ENCODE data around the gene ISG15. TPM values are rescaled to one million over a fixed set of nuclear protein-coding genes. Genes with fewer than 3 reads are reported as not detected.
"Not testable (repeated sequence)": the region's sequence is repeated elsewhere in the genome, so short reads cannot be mapped to it uniquely, and the experiment has no call there.

Gene ISG15
- polyA plus RNA-seq, 1 of the 3 experiments (the other 2 are of a cell fraction), result 28.6 TPM

DNA sequence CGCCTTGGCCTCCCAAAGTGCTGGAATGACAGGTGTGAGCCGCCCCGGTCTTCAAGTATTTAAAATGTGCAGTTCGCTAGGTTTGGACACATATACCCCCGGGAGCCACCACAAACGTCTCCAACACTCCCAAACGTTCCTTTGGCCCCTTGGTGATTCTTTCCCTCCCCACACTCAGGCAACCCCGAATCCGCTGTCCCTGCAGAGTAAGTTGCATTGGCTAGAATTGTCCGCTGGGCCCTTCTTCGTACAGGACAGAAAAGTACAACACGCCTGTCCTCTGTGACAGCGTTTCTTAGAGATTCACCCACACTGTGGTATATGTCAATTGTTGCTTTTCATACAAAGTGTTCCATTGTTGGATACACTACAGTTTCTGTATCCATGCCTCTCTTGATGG is 28.2 kb upstream of the ISG15 start:
- H3K9me2 ChIP-seq, result no peaks in the 10 kb centered on the region
- H3K36me3 ChIP-seq (replicated peaks in 1 of 2; ENCODE audit: control insufficient read depth in 1 of 2, insufficient read depth in 2 of 2, low read length in 1 of 2), result no peaks in the 10 kb centered on the region
- H3K27ac ChIP-seq (ENCODE audit: low read depth in 2 of 2, low read length in 1 of 2), result no peak overlapping the region
- no peak overlapping the region for H3K4me2 ChIP-seq
- H3K4me1 ChIP-seq (ENCODE audit: control insufficient read depth in 1 of 2, insufficient read depth in 2 of 2, low read depth in 1 of 2, low read length in 1 of 2), result peaks cover 0 to 9% of the 10 kb centered on the region in 2 experiments; a peak in 1 of 4 replicates
- POLR2A ChIA-PET, result no interaction called here
- WGBS (ENCODE audit: low lambda C conversion rate), result 42% methylated on average over 13 of the region's 13 CpGs
- no peak overlapping the region for H3K9ac ChIP-seq
- TF ChIP-seq USF1 (IDR thresholded peaks at IDR 0.05; ENCODE audit: borderline replicate concordance, low read depth), result no peak
- no peak for TF ChIP-seq CTCF (IDR thresholded peaks at IDR 0.05)
- H3F3A ChIP-seq (replicated peaks; ENCODE audit: insufficient read depth), result no peaks in the 10 kb centered on the region
- H3K9me3 ChIP-seq, result no peaks in the 10 kb centered on the region
- H2AFZ ChIP-seq (ENCODE audit: low read depth), result no peak overlapping the region
- no peaks in the 10 kb centered on the region for H3K79me2 ChIP-seq (ENCODE audit: insufficient read depth)
- CTCF ChIA-PET, result interaction anchor here (0.8 to 9.1 kb wide), 18 partner anchors 9 to 307 kb away, joined by 3 to 246 read pairs (median 6); partner anchors contain the start of genes AGRN, HES4 and ISG15
- no peak for DNase-seq
- H3K4me3 ChIP-seq (ENCODE audit: low read depth in 2 of 2, low read length in 1 of 2), result no peak overlapping the region
- H3K27me3 ChIP-seq (ENCODE audit: insufficient read depth), result peaks cover 30% of the 10 kb centered on the region; the same call in 1 of the 2 replicates
- H4K20me1 ChIP-seq (ENCODE audit: insufficient read depth), result no peaks in the 10 kb centered on the region

DNA sequence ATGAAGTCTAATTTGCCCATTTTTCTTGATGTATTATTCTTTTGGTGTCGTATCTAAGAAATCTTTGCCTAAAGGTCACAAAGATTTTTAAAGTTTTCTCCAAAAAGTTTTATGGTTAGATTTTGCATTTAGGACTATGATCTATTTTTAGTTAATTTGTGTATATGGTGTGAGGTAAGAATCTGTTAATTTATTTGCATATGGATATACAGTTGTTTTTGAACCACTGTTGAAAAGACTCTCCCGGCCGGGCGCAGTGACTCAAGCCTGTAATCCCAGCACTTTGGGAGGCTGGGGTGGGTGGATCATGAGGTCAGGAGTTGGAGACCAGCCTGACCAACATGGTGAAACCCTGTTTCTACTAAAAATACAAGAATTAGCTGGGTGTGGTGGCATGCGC is 25.2 kb upstream of the ISG15 start:
- peaks cover 30% of the 10 kb centered on the region; the same call in 1 of the 2 replicates for H3K27me3 ChIP-seq (ENCODE audit: insufficient read depth)
- POLR2A ChIA-PET; H3K9me3 ChIP-seq; H3F3A ChIP-seq (replicated peaks; ENCODE audit: insufficient read depth); H3K27ac ChIP-seq (ENCODE audit: low read depth in 2 of 2, low read length in 1 of 2); H3K9me2 ChIP-seq; H3K4me3 ChIP-seq (ENCODE audit: low read depth in 2 of 2, low read length in 1 of 2); H3K4me1 ChIP-seq (ENCODE audit: control insufficient read depth in 1 of 2, insufficient read depth in 2 of 2, low read depth in 1 of 2, low read length in 1 of 2); H3K4me2 ChIP-seq; H3K9ac ChIP-seq; DNase-seq; H4K20me1 ChIP-seq (ENCODE audit: insufficient read depth); H2AFZ ChIP-seq (ENCODE audit: low read depth); H3K36me3 ChIP-seq (replicated peaks in 1 of 2; ENCODE audit: control insufficient read depth in 1 of 2, insufficient read depth in 2 of 2, low read length in 1 of 2); H3K79me2 ChIP-seq (ENCODE audit: insufficient read depth): not testable (repeated sequence)
- WGBS (ENCODE audit: low lambda C conversion rate), result 65% methylated on average over 5 of the region's 5 CpGs
- CTCF ChIA-PET, result interaction anchor here (6.0 kb wide), 1 partner anchor 14 kb away, joined by 36 read pairs; no protein-coding TSS in a partner anchor

GRCh38 chr1:991275-991674 is 22.0 kb upstream of the ISG15 start:
- H3K9me3 ChIP-seq; H3F3A ChIP-seq (replicated peaks; ENCODE audit: insufficient read depth); H3K4me2 ChIP-seq; H3K9me2 ChIP-seq; H4K20me1 ChIP-seq (ENCODE audit: insufficient read depth); H3K36me3 ChIP-seq (replicated peaks in 1 of 2; ENCODE audit: control insufficient read depth in 1 of 2, insufficient read depth in 2 of 2, low read length in 1 of 2); H3K4me1 ChIP-seq (ENCODE audit: control insufficient read depth in 1 of 2, insufficient read depth in 2 of 2, low read depth in 1 of 2, low read length in 1 of 2); POLR2A ChIA-PET; H3K79me2 ChIP-seq (ENCODE audit: insufficient read depth); H3K9ac ChIP-seq; H3K4me3 ChIP-seq (ENCODE audit: low read depth in 2 of 2, low read length in 1 of 2); H3K27ac ChIP-seq (ENCODE audit: low read depth in 2 of 2, low read length in 1 of 2); H2AFZ ChIP-seq (ENCODE audit: low read depth); DNase-seq: not testable (repeated sequence)
- peaks cover 16% of the 10 kb centered on the region; the same call in 1 of the 2 replicates for H3K27me3 ChIP-seq (ENCODE audit: insufficient read depth)
- 81% methylated on average over 6 of the region's 6 CpGs for WGBS (ENCODE audit: low lambda C conversion rate)
- CTCF ChIA-PET, result interaction anchor here (1.4 to 13.2 kb wide), 5 partner anchors 8 to 72 kb away, joined by 4 to 246 read pairs (median 10); partner anchors contain the start of gene PERM1
